Measurements from ENCODE around the gene PCDH10. TPM values are rescaled to one million over a fixed set of nuclear protein-coding genes. Genes with fewer than 3 reads are reported as not detected.

The PCDH10 gene
- total and polyA plus RNA-seq, 8 donors = 0.06 to 9.4 (median 0.50) TPM; not detected in 3

- Histone ChIP-seq H3K36me3 (no peaks in the 10 kb centered on the region), H3K27me3 (no peaks in the 10 kb centered on the region), H3K9me3 (no peaks in the 10 kb centered on the region), H3K27ac (no peak overlapping the region), H3K4me3 (no peak overlapping the region), H3K4me1 (no peaks in the 10 kb centered on the region)
- DNase-seq = no peak
- intact Hi-C loops (cut with DNase I; ENCODE audit: low total_unique reads) = no loop called here
- TF ChIP-seq POLR2A (IDR thresholded peaks at IDR 0.05) (no peak), EP300 (IDR thresholded peaks at IDR 0.05) (no peak), CTCF (IDR thresholded peaks at IDR 0.05) (no peak)
- 70 to 92% (median 85%) methylated on average over 1 of the region's 1 CpG for WGBS, 5 donors
Measured at GRCh38 chr4:133124746-133125145, 24.3 kb upstream of the PCDH10 start.

- Histone ChIP-seq H3K36me3 (no peaks in the 10 kb centered on the region), H3K27ac (no peak overlapping the region), H3K27me3 (no peaks in the 10 kb centered on the region), H3K4me1 (no peaks in the 10 kb centered on the region), H3K9me3 (no peaks in the 10 kb centered on the region), H3K4me3 (no peak overlapping the region)
- DNase-seq = no peak
- intact Hi-C loops (cut with DNase I; ENCODE audit: low total_unique reads) = no loop called here
- WGBS, 5 donors = 65 to 80% (median 66%) methylated on average over 3 of the region's 3 CpGs
- no peak for TF ChIP-seq EP300 (IDR thresholded peaks at IDR 0.05)
- no peak for TF ChIP-seq POLR2AphosphoS5 (IDR thresholded peaks at IDR 0.05)
- TF ChIP-seq CTCF (IDR thresholded peaks at IDR 0.05) = no peak
Measured at GRCh38 chr4:133127500-133127899, 21.6 kb upstream of the PCDH10 start.

GRCh38 chr4:133129237-133129636 is 19.9 kb upstream of the PCDH10 start:
- intact Hi-C loops (cut with DNase I; ENCODE audit: low total_unique reads) = no loop called here
- H3K27ac ChIP-seq = no peak overlapping the region

GRCh38 chr4:133130171-133130570 is 18.9 kb upstream of the PCDH10 start:
- no peaks in the 10 kb centered on the region for H3K27me3 ChIP-seq
- no peaks in the 10 kb centered on the region for H3K36me3 ChIP-seq
- 71 to 84% (median 77%) methylated on average over 2 of the region's 2 CpGs for WGBS, 5 donors
- H3K27ac ChIP-seq = no peak overlapping the region
- no peaks in the 10 kb centered on the region for H3K9me3 ChIP-seq
- H3K4me1 ChIP-seq = no peaks in the 10 kb centered on the region
- no peak for DNase-seq
- H3K4me3 ChIP-seq = no peak overlapping the region
- intact Hi-C loops (cut with DNase I; ENCODE audit: low total_unique reads) = no loop called here
- TF ChIP-seq EP300 (IDR thresholded peaks at IDR 0.05) = no peak
- TF ChIP-seq POLR2AphosphoS5 (IDR thresholded peaks at IDR 0.05) = no peak
- no peak for TF ChIP-seq POLR2A (IDR thresholded peaks at IDR 0.05)
- no peak for TF ChIP-seq CTCF (IDR thresholded peaks at IDR 0.05)

More at GRCh38 chr4:133129237-133129636, 19.9 kb upstream of the PCDH10 start:
- TF ChIP-seq CTCF (IDR thresholded peaks at IDR 0.05) (no peak), EP300 (IDR thresholded peaks at IDR 0.05) (no peak), POLR2AphosphoS5 (IDR thresholded peaks at IDR 0.05) (no peak), POLR2A (IDR thresholded peaks at IDR 0.05) (no peak)
- no peaks in the 10 kb centered on the region for H3K4me1 ChIP-seq
- H3K36me3 ChIP-seq = no peaks in the 10 kb centered on the region
- H3K27me3 ChIP-seq = no peaks in the 10 kb centered on the region
- no peak overlapping the region for H3K4me3 ChIP-seq
- no peaks in the 10 kb centered on the region for H3K9me3 ChIP-seq
- no peak for DNase-seq
